ENCODE results near the gene PGM5. TPM values are rescaled to one million over a fixed set of nuclear protein-coding genes. Genes with fewer than 3 reads are reported as not detected.

Gene PGM5
- total RNA-seq, 1 donor, result 2.6 TPM

- no peak for TF ChIP-seq CTCF (IDR thresholded peaks at IDR 0.05; ENCODE audit: insufficient read depth, low read depth, low read length)
- no peak overlapping the region for H3K4me3 ChIP-seq (ENCODE audit: low read depth, low read length)
- DNase-seq (ENCODE audit: low read depth), result no peak
These were observed 150.1 kb downstream of the PGM5 start for GRCh38 chr9:68506551-68506950.

DNA sequence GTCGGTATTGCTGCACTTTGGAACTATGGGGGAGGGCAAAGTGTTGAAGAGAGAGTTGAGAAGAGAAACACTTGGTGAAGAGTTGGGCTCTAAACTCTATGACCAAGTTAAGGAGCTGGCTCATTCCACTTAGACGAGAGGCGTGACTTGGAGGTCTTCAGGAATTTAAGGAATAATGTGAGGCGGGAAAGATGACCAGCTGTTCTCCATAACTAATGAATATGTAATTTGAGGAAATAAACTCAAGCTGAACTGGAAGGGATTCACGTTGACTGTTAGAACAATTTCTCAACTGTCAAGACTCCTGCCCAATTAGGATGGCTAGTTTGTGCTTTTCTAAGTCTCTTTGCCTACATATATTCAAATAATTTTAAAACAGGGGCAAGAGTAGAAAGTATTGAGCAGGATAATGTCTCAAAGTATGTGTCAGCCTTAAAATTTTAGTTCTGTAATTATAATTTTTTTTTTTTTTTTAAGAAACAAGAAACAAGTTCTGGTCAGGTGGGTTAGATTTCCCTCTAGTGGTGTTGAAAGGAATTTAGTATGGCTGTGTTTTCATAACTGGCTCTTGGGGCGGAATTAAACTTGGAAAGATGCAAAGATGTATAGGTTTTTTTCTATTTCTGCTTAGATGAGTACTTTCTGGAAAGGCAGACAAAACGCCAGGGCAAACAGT lies 150.9 kb downstream of the PGM5 start:
- peak; percentile 60 for TF ChIP-seq CTCF (IDR thresholded peaks at IDR 0.05; ENCODE audit: insufficient read depth, low read depth, low read length)
- no peak overlapping the region for H3K4me3 ChIP-seq (ENCODE audit: low read depth, low read length)
- DNase-seq (ENCODE audit: low read depth), result peak; percentile 47

GRCh38 chr9:68507806-68508145 lies 151.4 kb downstream of the PGM5 start:
- no peak for TF ChIP-seq CTCF (IDR thresholded peaks at IDR 0.05; ENCODE audit: insufficient read depth, low read depth, low read length)
- no peak overlapping the region for H3K4me3 ChIP-seq (ENCODE audit: low read depth, low read length)
- no peak for DNase-seq (ENCODE audit: low read depth)

DNA sequence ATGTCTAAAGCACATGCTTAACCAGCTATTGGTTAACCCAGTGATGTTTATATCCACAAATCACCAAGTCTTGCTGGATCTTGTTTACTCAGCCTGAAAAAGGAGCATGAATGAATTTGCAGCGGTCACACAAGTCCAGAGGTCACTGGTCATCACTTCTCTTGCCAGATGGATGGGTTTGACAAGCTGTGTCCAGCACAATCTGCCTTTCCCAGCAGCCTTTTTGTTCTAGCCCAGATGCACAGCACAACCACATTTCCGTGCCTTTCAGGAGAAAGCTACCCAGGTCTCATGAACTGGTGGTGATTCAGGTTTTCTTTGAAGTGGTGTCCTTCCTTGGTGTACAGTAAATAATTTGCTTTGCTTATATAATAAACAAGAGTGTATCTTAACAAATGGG lies 152.1 kb downstream of the PGM5 start:
- DNase-seq (ENCODE audit: low read depth), result no peak
- TF ChIP-seq CTCF (IDR thresholded peaks at IDR 0.05; ENCODE audit: insufficient read depth, low read depth, low read length), result no peak

GRCh38 chr9:68509689-68510088 lies 153.3 kb downstream of the PGM5 start:
- H3K4me3 ChIP-seq (ENCODE audit: low read depth, low read length), result no peak overlapping the region
- no peak for DNase-seq (ENCODE audit: low read depth)

More for the DNA sequence above, 152.1 kb downstream of the PGM5 start:
- H3K4me3 ChIP-seq (ENCODE audit: low read depth, low read length), result no peak overlapping the region

GRCh38 chr9:68513385-68513784 lies 157.0 kb downstream of the PGM5 start:
- no peak for DNase-seq (ENCODE audit: low read depth)
- H3K4me3 ChIP-seq (ENCODE audit: low read depth, low read length), result no peak overlapping the region
- TF ChIP-seq CTCF (IDR thresholded peaks at IDR 0.05; ENCODE audit: insufficient read depth, low read depth, low read length), result no peak

More at GRCh38 chr9:68509689-68510088, 153.3 kb downstream of the PGM5 start:
- TF ChIP-seq CTCF (IDR thresholded peaks at IDR 0.05; ENCODE audit: insufficient read depth, low read depth, low read length), result no peak

GRCh38 chr9:68513981-68514380 lies 157.6 kb downstream of the PGM5 start:
- no peak overlapping the region for H3K4me3 ChIP-seq (ENCODE audit: low read depth, low read length)
- no peak for TF ChIP-seq CTCF (IDR thresholded peaks at IDR 0.05; ENCODE audit: insufficient read depth, low read depth, low read length)
- DNase-seq (ENCODE audit: low read depth), result no peak
